Measurements from ENCODE around the gene BIRC3. TPM values are rescaled to one million over a fixed set of nuclear protein-coding genes. Genes with fewer than 3 reads are reported as not detected.

The BIRC3 gene
- total and polyA plus RNA-seq, 2 donors (not counting 1 experiment from before 2014, with no cell fraction given) = 107 to 428 TPM

DNA sequence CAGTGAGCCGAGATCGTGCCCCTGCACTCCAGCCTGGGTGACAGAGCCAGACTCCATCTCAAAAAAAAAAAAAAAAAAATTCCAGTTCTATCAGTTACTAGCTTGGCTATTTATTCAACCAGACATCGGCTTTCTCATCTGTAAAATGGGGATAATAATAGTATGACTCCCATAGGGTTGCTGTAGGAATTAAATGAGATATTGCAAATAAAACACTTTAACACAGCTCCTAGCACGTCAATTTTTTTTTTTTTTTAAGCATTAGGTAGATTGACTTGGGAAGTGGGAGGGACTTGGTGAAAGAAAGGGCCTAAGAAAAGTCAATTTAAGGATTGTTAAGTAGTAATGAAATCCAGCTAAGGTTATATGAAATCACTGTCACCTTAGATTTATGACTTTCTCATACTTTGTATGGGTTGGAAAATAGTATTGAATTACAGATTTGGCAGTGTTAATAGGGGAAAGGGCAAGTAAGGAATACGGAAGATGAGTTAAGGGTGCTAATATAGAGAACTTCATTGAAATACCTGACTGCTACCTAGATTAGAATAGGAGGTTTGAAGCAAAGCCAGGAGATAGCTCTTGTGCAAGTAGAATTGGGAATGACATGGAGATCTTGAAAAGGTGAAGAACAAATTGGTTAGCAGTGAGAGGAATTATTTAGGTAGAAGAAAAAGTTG lies 58.6 kb downstream of the BIRC3 start:
- Histone ChIP-seq H3K27me3 (replicated peaks in 1 of 4; ENCODE audit: control extremely low read depth in 1 of 4, control insufficient read depth in 3 of 4, insufficient read depth in 4 of 4, low read length in 3 of 4) (no peaks in the 10 kb centered on the region), H3K36me3 (replicated peaks in 1 of 2; ENCODE audit: control extremely low read depth in 1 of 2, control insufficient read depth in 1 of 2, extremely low read depth in 1 of 2, insufficient read depth in 2 of 2, low read length in 1 of 2) (peaks cover 19 to 37% of the 10 kb centered on the region in 2 experiments), H3K27ac (ENCODE audit: low read length in 2 of 2) (no peak overlapping the region), H3K4me3 (ENCODE audit: control extremely low read depth in 1 of 5, extremely low read depth in 1 of 5, insufficient read depth in 1 of 5, low read depth in 2 of 5, low read length in 4 of 5) (no peak overlapping the region), H4K20me1 (ENCODE audit: control insufficient read depth, insufficient read depth, low read length, poor library complexity, severe bottlenecking) (peaks cover 15% of the 10 kb centered on the region), H3K9ac (ENCODE audit: low read length) (no peak overlapping the region), H3K79me2 (ENCODE audit: control insufficient read depth, insufficient read depth, low read length) (peaks cover 9% of the 10 kb centered on the region), H3K4me2 (replicated peaks; ENCODE audit: low read depth, low read length, poor library complexity, severe bottlenecking) (no peak overlapping the region), H3K9me3 (ENCODE audit: control extremely low read depth in 1 of 3, control insufficient read depth in 2 of 3, insufficient read depth in 1 of 3, low read length in 2 of 3) (no peaks in the 10 kb centered on the region), H3K4me1 (ENCODE audit: control insufficient read depth in 2 of 2, insufficient read depth in 2 of 2, low read length in 2 of 2) (no peaks in the 10 kb centered on the region), H2AFZ (ENCODE audit: insufficient read depth, low read depth, low read length, poor library complexity, severe bottlenecking) (no peak overlapping the region)
- TF ChIP-seq, protein P1, sequence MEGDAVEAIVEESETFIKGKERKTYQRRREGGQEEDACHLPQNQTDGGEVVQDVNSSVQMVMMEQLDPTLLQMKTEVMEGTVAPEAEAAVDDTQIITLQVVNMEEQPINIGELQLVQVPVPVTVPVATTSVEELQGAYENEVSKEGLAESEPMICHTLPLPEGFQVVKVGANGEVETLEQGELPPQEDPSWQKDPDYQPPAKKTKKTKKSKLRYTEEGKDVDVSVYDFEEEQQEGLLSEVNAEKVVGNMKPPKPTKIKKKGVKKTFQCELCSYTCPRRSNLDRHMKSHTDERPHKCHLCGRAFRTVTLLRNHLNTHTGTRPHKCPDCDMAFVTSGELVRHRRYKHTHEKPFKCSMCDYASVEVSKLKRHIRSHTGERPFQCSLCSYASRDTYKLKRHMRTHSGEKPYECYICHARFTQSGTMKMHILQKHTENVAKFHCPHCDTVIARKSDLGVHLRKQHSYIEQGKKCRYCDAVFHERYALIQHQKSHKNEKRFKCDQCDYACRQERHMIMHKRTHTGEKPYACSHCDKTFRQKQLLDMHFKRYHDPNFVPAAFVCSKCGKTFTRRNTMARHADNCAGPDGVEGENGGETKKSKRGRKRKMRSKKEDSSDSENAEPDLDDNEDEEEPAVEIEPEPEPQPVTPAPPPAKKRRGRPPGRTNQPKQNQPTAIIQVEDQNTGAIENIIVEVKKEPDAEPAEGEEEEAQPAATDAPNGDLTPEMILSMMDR (IDR thresholded peaks at IDR 0.05) = no peak
- no peak for TF ChIP-seq EZH2 (IDR thresholded peaks at IDR 0.05; ENCODE audit: borderline replicate concordance, insufficient read depth, low read depth, low read length, poor library complexity, severe bottlenecking)
- no peaks in the 10 kb centered on the region for H3K9me3 Mint-ChIP-seq (ENCODE audit: insufficient read depth)
- peaks cover 4% of the 10 kb centered on the region for H3K4me1 Mint-ChIP-seq
- no peak for DNase-seq
- ChIA-PET CTCF (interaction anchor here (0.7 to 1.6 kb wide), 5 partner anchors 15 to 120 kb away, joined by 3 to 8 read pairs (median 4); no protein-coding TSS in a partner anchor), POLR2A (no interaction called here)
- peak overlapping the region; percentile 0 for H3K27ac Mint-ChIP-seq
- H3K4me3 Mint-ChIP-seq = no peak overlapping the region
- WGBS (ENCODE audit: insufficient coverage) = no CpG with 5 or more reads among the region's 5 CpGs
- no peak for ATAC-seq (ENCODE audit: low read depth)
- intact Hi-C loops (cut with micrococcal nuclease) = no loop called here
- no peaks in the 10 kb centered on the region for H3K27me3 Mint-ChIP-seq

DNA sequence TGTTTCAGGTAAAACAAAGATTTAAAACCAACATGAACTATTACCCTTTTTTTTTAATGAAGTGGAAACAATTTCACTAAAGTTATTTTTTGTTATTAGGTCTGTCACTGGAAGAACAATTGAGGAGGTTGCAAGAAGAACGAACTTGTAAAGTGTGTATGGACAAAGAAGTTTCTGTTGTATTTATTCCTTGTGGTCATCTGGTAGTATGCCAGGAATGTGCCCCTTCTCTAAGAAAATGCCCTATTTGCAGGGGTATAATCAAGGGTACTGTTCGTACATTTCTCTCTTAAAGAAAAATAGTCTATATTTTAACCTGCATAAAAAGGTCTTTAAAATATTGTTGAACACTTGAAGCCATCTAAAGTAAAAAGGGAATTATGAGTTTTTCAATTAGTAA lies 60.6 kb downstream of the BIRC3 start:
- H3K4me3 ChIP-seq (ENCODE audit: control extremely low read depth in 1 of 5, extremely low read depth in 1 of 5, insufficient read depth in 1 of 5, low read depth in 2 of 5, low read length in 4 of 5) = no peak overlapping the region
- no peaks in the 10 kb centered on the region for H3K4me1 Mint-ChIP-seq
- H3K9me3 ChIP-seq (ENCODE audit: control extremely low read depth in 1 of 3, control insufficient read depth in 2 of 3, insufficient read depth in 1 of 3, low read length in 2 of 3) = no peaks in the 10 kb centered on the region
- DNase-seq = no peak
- H3K27me3 ChIP-seq (replicated peaks in 1 of 4; ENCODE audit: control extremely low read depth in 1 of 4, control insufficient read depth in 3 of 4, insufficient read depth in 4 of 4, low read length in 3 of 4) = no peaks in the 10 kb centered on the region
- ChIA-PET CTCF (no interaction called here), POLR2A (no interaction called here)
- WGBS (ENCODE audit: insufficient coverage) = no CpG with 5 or more reads among the region's 2 CpGs
- H3K4me2 ChIP-seq (replicated peaks; ENCODE audit: low read depth, low read length, poor library complexity, severe bottlenecking) = no peak overlapping the region
- peaks cover 15% of the 10 kb centered on the region for H4K20me1 ChIP-seq (ENCODE audit: control insufficient read depth, insufficient read depth, low read length, poor library complexity, severe bottlenecking)
- no peaks in the 10 kb centered on the region for H3K4me1 ChIP-seq (ENCODE audit: control insufficient read depth in 2 of 2, insufficient read depth in 2 of 2, low read length in 2 of 2)
- peaks cover 19 to 37% of the 10 kb centered on the region in 2 experiments for H3K36me3 ChIP-seq (replicated peaks in 1 of 2; ENCODE audit: control extremely low read depth in 1 of 2, control insufficient read depth in 1 of 2, extremely low read depth in 1 of 2, insufficient read depth in 2 of 2, low read length in 1 of 2)
- TF ChIP-seq, protein P1 (IDR thresholded peaks at IDR 0.05) = no peak
- TF ChIP-seq EZH2 (IDR thresholded peaks at IDR 0.05; ENCODE audit: borderline replicate concordance, insufficient read depth, low read depth, low read length, poor library complexity, severe bottlenecking) = no peak
- H2AFZ ChIP-seq (ENCODE audit: insufficient read depth, low read depth, low read length, poor library complexity, severe bottlenecking) = no peak overlapping the region
- H3K79me2 ChIP-seq (ENCODE audit: control insufficient read depth, insufficient read depth, low read length) = peaks cover 9% of the 10 kb centered on the region
- intact Hi-C loops (cut with micrococcal nuclease) = no loop called here
- H3K9me3 Mint-ChIP-seq (ENCODE audit: insufficient read depth) = no peaks in the 10 kb centered on the region
- H3K27ac ChIP-seq (ENCODE audit: low read length in 2 of 2) = no peak overlapping the region
- no peak overlapping the region for H3K27ac Mint-ChIP-seq
- no peaks in the 10 kb centered on the region for H3K27me3 Mint-ChIP-seq
- ATAC-seq (ENCODE audit: low read depth) = no peak
- H3K9ac ChIP-seq (ENCODE audit: low read length) = no peak overlapping the region
- no peak overlapping the region for H3K4me3 Mint-ChIP-seq

All from B cell (primary cell).